Activated CD4-positive, alpha-beta T cell treated with anti-CD3 and anti-CD28 coated beads for 48 hours (primary cell): ENCODE measurements around the gene LONP2.
"Not testable (repeated sequence)": the region's sequence is repeated elsewhere in the genome, so short reads cannot be mapped to it uniquely, and the experiment has no call there.

ENCODE experiments used
- DNase-seq: peaks from one replicate; pipeline ENCODE4 v3.0.0-alpha.2; 2020

The LONP2 gene

DNA sequence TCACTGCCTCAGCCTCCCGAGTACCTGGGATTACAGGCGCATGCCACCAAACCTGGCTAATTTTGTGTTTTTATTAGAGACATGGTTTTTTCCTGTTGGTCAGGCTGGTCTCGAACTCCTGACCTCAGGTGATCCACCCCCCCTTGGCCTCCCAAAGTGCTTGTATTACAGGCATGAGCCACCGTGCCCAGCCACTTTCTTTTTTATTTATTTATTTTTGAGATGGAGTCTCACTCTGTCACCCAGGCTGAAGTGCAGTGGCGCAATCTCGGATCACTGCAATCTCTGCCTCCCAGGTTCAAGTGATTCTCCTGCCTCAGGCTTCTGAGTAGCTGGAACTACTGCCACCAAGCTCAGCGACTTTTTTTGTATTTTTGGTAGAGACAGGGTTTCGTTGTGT, 158.4 kb downstream of the LONP2 start:
- not testable (repeated sequence) for DNase-seq

DNA sequence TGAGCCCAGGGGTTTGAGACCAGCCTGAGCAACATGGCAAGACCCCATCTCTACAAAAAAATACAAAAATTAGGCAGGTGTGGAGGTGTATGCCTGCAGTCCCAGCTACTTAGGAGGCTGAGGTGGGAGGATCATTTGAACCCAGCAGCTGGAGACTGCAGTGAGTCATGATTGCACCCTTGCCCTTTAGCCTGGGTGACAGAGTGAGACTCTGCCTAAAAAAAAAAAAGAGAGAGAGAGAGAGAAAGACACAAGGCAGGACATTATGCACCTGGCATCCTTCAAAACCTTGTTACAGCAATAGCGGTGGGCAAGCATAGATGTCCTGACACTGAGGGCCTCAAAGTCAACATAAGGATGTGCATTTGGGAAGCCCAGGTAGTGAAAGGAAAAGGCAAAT, 161.1 kb downstream of the LONP2 start:
- no peak for DNase-seq

GRCh38 chr16:48405907-48406306, 161.8 kb downstream of the LONP2 start:
- DNase-seq, result no peak
